Stimulated activated CD8-positive, alpha-beta memory T cell treated with anti-CD3 and anti-CD28 coated beads, Interleukin-15, amount 100 ng/mL, for 1 hour (primary cell): ENCODE results near the gene ANAPC2.
A peak's percentile ranks its signal among the peaks of the same experiment; 100 is the strongest.

Experiments used
- DNase-seq: peaks from one replicate; pipeline ENCODE4 v3.0.0-alpha.2; 2020; ENCODE audit warnings: low read depth

Gene ANAPC2, protein sequence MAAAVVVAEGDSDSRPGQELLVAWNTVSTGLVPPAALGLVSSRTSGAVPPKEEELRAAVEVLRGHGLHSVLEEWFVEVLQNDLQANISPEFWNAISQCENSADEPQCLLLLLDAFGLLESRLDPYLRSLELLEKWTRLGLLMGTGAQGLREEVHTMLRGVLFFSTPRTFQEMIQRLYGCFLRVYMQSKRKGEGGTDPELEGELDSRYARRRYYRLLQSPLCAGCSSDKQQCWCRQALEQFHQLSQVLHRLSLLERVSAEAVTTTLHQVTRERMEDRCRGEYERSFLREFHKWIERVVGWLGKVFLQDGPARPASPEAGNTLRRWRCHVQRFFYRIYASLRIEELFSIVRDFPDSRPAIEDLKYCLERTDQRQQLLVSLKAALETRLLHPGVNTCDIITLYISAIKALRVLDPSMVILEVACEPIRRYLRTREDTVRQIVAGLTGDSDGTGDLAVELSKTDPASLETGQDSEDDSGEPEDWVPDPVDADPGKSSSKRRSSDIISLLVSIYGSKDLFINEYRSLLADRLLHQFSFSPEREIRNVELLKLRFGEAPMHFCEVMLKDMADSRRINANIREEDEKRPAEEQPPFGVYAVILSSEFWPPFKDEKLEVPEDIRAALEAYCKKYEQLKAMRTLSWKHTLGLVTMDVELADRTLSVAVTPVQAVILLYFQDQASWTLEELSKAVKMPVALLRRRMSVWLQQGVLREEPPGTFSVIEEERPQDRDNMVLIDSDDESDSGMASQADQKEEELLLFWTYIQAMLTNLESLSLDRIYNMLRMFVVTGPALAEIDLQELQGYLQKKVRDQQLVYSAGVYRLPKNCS

DNA sequence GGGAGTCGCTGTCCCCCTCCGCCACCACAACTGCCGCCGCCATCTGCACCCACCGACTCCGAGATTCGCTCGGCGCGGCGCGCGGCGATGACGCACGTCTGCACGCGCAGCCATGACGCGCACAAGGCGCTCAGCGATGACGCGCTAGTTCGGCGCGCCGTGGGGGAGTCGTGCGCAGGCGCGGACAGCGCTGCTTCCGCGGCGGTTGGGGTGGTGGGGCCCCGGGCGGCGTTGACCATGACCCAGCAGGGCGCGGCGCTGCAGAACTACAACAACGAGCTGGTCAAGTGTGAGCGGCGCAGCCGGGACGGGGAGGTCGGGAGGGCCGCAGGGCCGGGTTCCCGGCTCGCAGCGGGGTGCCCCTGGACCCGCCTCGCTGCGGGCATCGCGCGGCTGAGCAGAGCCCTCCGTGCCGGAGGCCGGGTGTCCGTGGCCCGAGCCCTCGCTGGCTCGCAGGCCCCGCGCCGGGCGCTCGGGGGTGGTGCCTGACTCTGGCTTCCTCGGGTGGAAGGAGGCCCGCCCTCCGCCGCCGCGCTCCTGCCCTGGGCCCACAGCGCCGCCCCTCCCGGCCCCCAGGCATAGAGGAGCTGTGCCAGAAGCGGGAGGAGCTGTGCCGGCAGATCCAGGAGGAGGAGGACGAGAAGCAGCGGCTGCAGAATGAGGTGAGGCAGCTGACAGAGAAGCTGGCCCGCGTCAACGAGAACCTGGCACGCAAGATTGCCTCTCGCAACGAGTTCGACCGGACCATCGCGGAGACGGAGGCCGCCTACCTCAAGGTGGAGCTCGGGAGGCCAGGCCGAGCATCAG lies at the start of gene ANAPC2, which contains the start of gene SSNA1:
ANAPC2 (minus strand) TSS at position 71 of the 807 bp plus-strand sequence; CDS start at position 43, 28 bp downstream.
SSNA1 (plus strand) TSS at position 187 of the 807 bp plus-strand sequence; CDS start at position 238, 51 bp downstream.
- peak; percentile 85 for DNase-seq

DNA sequence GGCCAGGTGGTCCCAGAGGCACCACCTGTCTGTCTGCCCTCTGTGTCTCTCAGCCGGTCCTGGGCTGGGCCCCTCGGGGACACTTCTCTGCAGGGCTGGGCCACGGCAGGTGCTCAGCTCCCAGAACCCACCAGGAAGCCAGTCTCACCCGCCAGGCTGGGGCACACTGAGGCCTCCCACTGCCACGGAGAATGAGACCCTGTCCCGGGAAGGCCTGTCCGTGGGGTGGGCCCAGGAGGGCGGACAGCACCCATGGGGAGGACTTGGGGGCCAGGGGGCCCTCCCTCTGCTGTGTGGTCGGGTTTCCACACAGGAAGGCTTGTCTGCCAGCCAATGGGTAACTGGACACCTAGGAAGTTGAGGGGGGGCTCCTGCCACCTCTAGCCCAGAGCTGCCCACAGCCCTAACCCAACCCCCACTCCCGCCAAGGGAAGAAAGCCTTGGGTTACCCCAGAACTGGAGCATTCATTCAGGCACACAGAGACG lies 48.6 kb upstream of the ANAPC2 start:
- no peak for DNase-seq

DNA sequence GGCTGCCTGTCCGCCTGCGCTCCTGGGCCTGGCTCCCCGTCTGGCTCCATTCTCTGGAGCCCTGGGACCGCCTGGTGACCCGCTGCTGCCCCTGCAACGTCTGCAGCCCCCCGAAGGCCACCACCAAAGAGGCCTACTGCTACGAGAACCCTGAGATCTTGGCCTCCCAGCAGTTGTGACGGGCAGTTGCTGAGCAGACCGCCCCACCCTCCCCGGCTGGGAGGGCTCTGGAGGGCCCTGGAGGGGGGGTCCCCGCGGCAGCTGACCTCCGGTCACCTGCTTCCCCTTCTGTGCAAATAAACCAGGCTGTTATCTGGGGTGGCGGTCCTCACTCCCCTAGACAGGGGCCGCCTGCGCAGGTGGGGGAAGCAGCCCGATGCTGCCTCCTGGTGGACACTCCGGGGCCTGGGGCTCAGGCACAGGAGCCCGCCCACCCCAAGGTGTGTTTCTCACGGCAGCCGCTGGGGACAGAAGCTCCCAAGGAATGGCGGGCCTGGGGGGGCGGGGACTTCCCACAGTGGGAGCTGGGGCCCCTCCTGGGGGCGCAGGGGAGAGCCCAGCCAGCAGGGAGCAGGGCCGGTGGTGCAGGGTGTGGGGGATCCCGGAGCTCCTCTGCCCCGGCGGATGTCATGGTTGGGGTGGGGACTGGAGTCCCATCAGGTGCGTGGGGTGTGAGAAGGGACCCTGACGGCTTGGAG lies 48.0 kb upstream of the ANAPC2 start:
- peak; percentile 87 for DNase-seq

DNA sequence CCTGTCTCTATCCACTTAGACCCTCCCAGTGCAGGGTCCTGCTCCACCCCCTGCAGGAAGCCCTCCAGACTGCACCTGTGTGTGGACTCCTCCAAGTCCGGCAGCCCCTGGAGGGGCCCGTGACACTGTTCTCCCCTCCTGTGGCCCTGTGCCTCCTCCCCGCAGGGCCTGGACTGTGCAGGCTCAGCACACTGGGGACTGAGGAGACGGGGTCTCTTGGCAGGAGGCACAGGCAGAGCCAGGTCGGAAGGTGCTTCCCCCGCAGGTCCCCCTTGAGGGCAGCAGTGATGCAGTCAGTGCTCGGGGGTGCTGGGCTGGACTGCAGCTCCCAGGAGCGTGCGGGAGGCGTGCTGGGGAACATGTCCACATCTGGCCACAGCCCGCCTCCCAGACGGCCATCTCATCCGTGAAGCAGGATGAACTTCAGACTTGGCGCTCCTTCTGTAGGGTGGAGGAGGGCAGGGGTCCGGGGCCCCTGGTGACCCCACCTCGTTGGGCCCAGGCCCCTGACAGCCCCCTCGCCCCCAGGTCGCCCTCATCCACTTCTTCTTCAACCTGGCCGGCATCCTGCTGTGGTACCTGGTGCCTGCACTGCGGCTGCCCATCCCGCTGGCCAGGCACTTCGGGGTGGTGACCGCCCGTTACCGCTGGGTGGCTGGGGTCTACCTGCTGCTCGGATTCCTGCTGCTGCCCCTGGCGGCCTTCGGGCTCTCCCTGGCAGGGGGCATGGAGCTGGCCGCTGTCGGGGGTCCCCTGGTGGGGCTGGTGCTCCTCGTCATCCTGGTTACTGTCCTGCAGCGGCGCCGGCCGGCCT lies 47.3 kb upstream of the ANAPC2 start:
- no peak for DNase-seq

DNA sequence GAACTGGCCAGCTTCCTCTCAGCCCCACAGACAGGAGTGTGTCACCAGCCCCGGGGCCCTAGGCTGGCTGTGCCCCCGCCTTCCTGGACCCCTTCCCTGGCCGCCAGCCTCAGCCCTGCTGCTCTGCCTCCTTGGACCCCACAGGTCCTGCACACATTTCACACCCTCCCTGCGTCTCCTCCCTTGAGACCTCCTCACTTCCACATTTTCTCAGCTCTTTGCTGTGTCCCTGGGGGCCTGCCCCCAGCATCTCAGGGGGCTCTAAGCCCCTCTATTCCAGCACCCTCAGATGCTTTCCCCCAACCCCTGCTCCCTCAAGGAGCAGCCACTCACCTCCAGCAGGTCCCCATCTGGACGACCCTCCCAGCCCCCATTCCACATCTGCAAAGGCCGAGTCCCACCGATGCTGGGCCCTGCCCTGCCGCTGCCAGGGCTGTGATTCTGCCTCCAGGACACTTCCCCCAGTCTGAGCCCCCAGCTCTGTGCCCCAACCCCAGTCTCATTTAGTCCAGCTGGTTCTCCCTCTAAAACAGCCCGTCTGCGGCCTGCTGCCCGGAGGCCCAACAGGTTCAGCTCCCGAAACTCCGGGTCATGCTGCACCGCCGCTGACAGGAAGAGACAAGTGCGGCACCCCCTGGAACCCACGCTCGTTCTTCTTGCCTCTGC lies 46.5 kb upstream of the ANAPC2 start:
- DNase-seq: no peak

DNA sequence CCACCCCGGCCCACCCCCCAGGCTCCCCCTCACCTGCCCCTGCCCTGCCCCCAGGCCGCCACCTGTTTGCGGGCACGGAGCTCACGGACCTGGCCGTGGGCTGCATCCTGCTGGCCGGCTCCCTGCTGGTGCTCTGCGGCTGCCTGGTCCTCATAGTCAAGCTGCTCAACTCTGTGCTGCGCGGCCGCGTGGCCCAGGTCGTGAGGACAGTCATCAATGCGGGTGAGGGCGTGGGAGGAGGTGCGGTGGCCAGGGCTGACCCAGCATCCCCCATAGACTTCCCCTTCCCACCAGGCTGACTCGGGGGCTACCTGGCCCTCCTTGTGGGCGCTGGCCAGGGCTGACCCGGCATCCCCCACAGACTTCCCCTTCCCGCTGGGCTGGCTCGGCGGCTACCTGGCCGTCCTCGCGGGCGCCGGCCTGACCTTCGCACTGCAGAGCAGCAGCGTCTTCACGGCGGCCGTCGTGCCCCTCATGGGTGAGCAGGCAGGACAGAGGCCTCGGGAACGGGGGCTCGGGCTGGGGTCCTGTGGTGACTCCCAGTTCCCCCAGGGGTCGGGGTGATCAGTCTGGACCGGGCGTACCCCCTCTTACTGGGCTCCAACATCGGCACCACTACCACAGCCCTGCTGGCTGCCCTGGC lies 45.8 kb upstream of the ANAPC2 start:
- no peak for DNase-seq

DNA sequence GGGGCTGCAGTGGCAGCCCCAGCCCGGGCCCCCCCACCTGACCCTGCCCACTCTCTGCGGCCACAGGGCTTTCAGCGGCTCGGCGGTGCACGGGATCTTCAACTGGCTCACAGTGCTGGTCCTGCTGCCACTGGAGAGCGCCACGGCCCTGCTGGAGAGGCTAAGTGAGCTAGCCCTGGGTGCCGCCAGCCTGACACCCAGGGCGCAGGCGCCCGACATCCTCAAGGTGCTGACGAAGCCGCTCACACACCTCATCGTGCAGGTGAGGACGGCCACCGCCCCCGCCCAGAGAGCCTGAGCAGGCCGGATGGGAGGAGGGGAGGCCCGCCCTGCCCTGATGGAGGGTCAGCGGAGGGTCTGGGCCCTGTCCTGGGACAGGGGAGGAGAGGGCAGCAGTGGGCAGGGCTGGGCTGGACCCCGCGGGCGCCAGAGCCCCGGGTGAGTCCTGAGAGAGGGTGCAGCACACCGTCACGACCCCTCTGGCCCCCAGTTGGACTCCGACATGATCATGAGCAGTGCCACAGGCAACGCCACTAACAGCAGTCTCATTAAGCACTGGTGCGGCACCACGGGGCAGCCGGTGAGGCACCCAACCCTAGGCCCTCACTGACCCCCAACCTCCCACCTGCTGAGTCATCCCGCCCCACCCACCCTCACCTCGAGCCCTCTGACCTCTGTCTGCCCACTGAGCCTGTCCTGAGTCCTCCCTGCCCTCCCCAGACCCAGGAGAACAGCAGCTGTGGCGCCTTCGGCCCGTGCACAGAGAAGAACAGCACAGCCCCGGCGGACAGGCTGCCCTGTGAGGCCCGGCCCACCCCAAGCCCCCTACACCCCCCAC lies 45.0 kb upstream of the ANAPC2 start:
- no peak for DNase-seq

DNA sequence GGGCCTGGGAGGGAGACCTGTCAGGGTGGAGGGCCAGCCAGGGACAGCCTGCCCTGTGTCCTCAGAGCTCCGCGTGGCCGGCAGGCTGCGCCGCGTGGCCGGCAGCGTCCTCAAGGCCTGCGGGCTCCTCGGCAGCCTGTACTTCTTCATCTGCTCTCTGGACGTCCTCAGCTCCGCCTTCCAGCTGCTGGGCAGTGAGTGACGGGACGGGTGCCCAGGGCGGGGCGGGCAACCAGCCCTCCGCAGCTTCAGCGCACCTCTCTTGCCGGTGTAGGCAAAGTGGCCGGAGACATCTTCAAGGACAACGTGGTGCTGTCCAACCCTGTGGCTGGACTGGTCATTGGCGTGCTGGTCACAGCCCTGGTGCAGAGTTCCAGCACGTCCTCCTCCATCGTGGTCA lies 44.1 kb upstream of the ANAPC2 start:
- no peak for DNase-seq

DNA sequence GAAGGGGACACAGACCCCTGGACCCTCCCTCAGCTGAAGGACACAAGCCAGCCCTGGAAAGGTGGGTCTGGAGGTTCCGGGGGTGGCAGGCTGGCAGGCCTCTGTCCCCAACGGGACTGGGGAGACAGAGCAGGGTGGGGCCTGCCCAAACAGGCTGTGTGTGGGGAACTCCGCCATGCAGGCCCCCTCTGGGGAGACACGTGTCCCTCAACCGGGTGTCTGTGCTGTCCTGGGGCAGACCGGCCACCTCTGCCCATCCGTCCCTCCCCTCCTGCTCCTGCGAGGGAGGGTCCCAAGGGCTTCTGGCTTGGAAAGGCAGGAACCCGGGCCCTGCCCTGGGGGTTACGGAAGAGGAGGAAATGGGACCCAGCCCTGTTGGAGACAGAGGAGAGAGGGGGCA lies 43.7 kb upstream of the ANAPC2 start:
- no peak for DNase-seq

DNA sequence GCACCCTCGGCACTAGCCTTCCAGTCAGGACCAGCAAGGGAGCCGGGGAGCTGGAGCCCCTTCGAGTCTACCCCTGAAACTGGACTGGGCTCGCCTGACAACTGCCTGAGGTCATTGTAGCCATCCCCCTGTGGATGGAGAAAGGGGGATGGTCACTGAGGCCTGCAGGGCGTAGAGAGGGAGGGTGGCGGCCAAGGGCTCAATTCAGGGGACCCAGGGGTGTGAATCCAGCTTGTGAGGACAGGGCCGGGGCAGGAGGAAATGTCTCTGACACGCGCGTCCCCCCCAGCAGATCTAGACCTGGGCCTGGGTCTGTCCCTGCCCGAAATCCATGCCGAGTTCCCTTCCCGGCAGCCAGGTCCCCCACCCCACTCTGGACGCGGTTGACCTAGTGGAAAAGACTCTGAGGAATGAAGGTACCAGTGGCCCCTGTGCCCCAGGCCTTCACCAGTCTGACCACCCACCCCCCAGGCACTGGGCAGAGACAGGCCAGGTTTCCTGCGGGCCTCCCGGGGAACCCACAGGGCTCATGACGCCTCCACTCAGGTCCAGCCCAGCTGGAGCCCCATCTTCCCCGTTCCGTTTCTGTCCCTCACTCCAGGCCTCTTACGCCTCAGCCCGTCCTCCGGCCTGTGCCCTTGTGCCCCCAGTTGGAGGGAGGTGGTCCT lies 43.1 kb upstream of the ANAPC2 start:
- DNase-seq: no peak

DNA sequence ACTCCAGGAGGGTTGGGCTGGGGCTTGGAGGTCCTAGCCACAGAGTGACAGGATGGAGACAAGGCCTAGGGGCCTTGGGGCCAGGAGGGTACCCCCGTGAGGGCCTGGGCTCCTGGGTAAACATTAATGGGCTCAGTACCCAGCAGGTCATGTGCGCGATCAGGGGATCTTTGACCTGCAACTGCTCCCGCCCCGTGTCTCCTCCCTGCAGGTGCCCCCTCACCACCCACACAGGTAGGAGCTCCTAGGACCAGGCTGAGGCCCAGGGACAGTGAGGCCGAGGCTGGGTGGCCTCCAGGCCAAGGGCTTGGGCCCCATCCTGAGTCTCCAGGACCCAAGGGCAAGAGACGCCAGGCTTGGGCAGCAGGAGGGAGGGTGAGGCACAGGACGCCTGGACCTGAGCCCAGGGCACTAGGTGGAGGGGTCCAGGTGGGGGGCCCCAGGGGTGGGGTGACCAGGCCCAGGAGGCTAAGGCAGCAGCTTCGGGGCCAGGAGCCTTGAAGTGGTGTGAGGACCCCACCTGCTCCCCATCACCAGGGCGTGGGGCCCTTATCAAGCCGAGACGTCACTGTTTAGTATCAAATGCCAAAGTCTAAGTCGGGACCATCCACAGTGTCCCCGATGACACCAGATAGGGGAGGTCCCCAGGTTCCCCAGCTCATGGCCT lies 42.5 kb upstream of the ANAPC2 start, which contains the start of gene SLC34A3:
SLC34A3 (plus strand) TSS at position 197 of the 667 bp plus-strand sequence. CDS start 802 bp downstream, outside the sequence.
- DNase-seq: no peak

DNA sequence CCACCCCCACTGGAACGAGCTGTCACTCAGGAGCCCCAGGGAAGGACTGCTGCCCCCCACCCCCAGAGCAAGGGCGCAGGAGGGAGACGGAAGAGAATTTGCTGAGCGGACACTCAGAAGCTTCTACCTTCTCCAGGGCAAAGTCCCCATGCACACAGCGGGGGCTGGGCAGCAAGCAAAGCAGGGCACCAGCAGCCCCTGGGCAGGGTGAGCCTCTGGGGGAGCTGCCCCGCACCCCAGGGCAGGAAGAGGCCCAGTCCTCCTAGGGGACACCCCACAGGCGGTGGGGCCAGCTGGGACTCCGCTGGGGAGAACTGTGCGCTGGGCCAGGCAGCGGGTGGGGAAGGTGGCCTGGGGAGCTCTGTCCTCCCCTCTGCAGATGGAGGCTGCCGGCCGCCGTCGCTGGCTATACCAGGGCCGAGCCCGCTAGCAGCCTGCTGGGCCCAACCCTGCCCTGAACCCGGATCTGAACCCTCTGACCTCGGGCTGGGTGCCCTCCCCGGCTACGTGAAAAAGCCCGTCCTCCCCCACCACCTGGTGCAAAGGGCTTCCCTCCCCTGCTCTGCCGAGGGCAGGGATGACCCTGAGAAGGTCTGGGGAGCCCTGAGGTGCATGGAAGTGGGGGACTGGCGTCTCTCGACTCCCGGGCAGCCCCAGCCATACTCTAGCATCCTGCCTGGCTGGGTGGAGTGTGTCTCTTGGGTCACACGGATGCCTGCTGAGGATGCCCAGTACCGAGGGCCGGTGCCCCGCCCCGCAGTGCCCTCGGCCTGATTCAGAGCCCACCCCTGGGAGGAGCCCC lies 41.7 kb upstream of the ANAPC2 start:
- no peak for DNase-seq

DNA sequence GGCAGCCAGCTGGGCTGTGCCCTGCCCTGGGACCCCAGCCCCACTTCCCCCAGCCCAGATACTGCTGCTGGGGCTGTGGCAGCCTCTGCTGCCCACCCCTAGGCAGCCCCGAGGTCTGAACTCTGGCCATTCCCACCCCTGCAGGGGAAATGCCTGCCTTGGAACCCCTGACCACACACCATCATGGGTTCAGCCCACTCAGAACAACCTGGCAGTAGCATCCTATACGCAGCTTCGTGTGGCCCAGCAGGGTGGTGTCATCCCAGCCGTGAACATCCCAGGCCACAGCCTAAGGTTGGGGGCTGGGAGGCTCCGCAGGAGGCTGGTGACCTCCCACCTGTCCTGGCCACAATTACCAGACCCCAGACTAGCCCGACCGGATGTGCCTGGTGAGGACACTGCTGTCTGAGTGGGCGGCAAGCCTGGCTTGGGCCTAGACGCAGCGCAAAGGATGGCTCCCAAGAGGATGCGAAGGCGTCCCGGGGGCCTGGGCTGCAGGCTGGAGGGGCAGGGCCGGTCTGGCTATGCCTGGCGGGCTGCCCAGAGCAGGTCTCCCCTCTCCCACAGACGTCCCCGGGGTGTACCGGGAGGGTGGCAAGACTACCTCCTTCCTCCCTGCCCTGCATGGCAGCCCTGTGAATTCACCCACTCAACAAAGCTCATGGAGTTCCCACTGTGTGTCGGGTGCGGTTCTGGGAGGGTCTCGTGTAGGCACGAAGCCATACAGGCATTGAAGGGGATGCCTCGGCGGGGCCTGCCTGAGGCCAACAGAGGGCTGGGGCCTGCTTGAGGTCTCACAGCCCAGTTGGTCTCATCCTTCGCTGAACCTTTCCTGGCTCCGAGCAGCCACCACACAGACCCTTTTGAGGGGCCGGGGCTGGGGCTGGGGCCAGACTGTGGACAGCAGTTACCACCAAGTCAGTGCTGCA lies 40.9 kb upstream of the ANAPC2 start:
- DNase-seq: no peak

DNA sequence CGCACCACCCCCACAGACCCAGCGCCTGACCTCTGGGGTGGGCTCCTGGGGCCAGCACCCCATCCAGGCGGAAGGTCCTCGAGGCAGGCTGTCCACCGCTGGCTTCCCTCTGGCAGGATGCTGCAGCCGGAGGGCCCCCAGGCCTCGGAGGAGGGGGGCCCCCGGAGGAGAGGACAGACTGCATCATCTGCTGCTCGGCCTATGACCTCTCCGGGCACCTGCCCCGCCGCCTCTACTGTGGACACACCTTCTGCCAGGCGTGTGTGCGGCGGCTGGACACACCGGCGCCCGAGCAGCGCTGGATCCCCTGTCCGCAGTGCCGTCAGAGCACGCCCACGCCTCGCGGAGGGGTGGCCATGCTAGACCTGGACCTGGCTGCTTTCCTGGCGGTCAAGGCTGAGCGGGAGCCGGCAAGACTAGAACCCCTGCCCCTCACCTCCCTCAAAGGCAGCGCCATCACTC lies 40.2 kb upstream of the ANAPC2 start:
- DNase-seq: no peak

DNA sequence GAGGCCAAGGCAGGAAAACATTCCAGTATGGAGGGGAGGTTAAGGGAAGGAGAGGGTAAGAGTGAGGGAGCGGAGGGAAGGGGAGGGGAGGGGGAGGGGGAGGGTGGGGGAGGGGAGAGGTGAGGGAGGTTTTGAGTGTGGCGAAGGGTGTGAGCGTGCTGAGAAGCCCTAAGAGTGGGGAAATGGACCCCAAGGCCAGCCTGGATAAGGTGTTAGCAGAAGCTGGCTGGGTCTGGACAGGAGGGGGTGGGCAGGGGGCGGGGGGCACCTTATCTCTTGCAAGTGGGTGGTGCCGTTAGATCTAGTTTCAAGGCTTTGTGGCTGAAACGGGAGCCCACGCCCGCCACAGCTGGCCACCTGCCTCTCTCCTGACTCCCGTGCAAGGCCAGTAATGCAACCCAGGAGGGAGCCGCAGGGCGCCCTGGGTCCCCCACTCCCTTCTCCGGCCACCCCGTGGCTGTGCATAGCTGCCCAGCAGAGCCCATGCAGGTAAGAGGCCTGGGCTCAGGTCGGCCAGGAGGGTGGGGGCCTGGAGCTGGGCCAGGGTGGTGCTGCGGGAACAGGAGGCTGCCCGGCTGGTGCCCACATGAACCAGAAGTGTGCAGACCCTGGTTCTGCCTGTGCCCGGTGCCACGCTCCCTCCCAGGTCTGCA lies 39.6 kb upstream of the ANAPC2 start:
- DNase-seq: no peak
